IPS-18a (cell line): ENCODE measurements around the gene HIBADH.
"Not testable (repeated sequence)": the region's sequence is repeated elsewhere in the genome, so short reads cannot be mapped to it uniquely, and the experiment has no call there.

ENCODE experiments used
- H3K27ac ChIP-seq: one replicate; pipeline ENCODE4 v1.5.1; 2013; ENCODE audit warnings: low read length
- H3K27me3 ChIP-seq: one replicate; pipeline ENCODE4 v1.6.1; 2013; ENCODE audit warnings: mild to moderate bottlenecking, low read length; ENCODE audit not compliant: control insufficient read depth, insufficient read depth
- H3K36me3 ChIP-seq: one replicate; pipeline ENCODE4 v1.6.1; 2013; ENCODE audit warnings: low read depth, low read length; ENCODE audit not compliant: control insufficient read depth
- H3K4me1 ChIP-seq: one replicate; pipeline ENCODE4 v1.6.1; 2013; ENCODE audit warnings: low read depth, low read length; ENCODE audit not compliant: control insufficient read depth
- H3K4me3 ChIP-seq: one replicate; pipeline ENCODE4 v1.5.1; 2013; ENCODE audit warnings: low read length
- H3K9ac ChIP-seq: one replicate; pipeline ENCODE4 v1.6.1; 2013; ENCODE audit warnings: mild to moderate bottlenecking, low read length, moderate library complexity
- H3K9me3 ChIP-seq: one replicate; pipeline ENCODE4 v1.6.1; 2013; ENCODE audit warnings: low read depth, low read length; ENCODE audit not compliant: control insufficient read depth

HIBADH gene

GRCh38 chr7:27587429-27587828, 75.3 kb downstream of the HIBADH start:
- no peak overlapping the region for H3K27ac ChIP-seq

GRCh38 chr7:27586825-27587224, 75.9 kb downstream of the HIBADH start:
- H3K4me3 ChIP-seq, result no peak overlapping the region
- H3K27ac ChIP-seq, result no peak overlapping the region

More at GRCh38 chr7:27587429-27587828, 75.3 kb downstream of the HIBADH start:
- H3K9ac ChIP-seq, result no peak overlapping the region
- H3K4me3 ChIP-seq, result no peak overlapping the region
- H3K9me3 ChIP-seq, result no peaks in the 10 kb centered on the region
- peaks cover 33% of the 10 kb centered on the region for H3K4me1 ChIP-seq
- no peaks in the 10 kb centered on the region for H3K27me3 ChIP-seq
- H3K36me3 ChIP-seq, result no peaks in the 10 kb centered on the region

GRCh38 chr7:27585781-27586447, 76.8 kb downstream of the HIBADH start:
- no peaks in the 10 kb centered on the region for H3K9me3 ChIP-seq
- H3K27me3 ChIP-seq, result no peaks in the 10 kb centered on the region
- H3K27ac ChIP-seq, result no peak overlapping the region
- H3K4me3 ChIP-seq, result no peak overlapping the region
- peaks cover 23% of the 10 kb centered on the region for H3K4me1 ChIP-seq
- no peak overlapping the region for H3K9ac ChIP-seq
- H3K36me3 ChIP-seq, result no peaks in the 10 kb centered on the region

More at GRCh38 chr7:27586825-27587224, 75.9 kb downstream of the HIBADH start:
- H3K9ac ChIP-seq, result no peak overlapping the region
- no peaks in the 10 kb centered on the region for H3K36me3 ChIP-seq
- no peaks in the 10 kb centered on the region for H3K27me3 ChIP-seq
- H3K9me3 ChIP-seq, result no peaks in the 10 kb centered on the region
- H3K4me1 ChIP-seq, result peaks cover 26% of the 10 kb centered on the region

GRCh38 chr7:27581906-27582305, 80.8 kb downstream of the HIBADH start:
- no peaks in the 10 kb centered on the region for H3K27me3 ChIP-seq
- H3K4me1 ChIP-seq, result peaks cover 3% of the 10 kb centered on the region
- H3K27ac ChIP-seq, result no peak overlapping the region
- H3K36me3 ChIP-seq, result no peaks in the 10 kb centered on the region
- no peak overlapping the region for H3K4me3 ChIP-seq
- H3K9me3 ChIP-seq, result no peaks in the 10 kb centered on the region
- H3K9ac ChIP-seq, result no peak overlapping the region

- no peaks in the 10 kb centered on the region for H3K9me3 ChIP-seq
- H3K27me3 ChIP-seq, result no peaks in the 10 kb centered on the region
- no peak overlapping the region for H3K9ac ChIP-seq
- no peak overlapping the region for H3K4me3 ChIP-seq
- H3K36me3 ChIP-seq, result no peaks in the 10 kb centered on the region
- peaks cover 1% of the 10 kb centered on the region for H3K4me1 ChIP-seq
- no peak overlapping the region for H3K27ac ChIP-seq
These were observed 81.6 kb downstream of the HIBADH start for GRCh38 chr7:27581119-27581518.

GRCh38 chr7:27579565-27579964, 83.1 kb downstream of the HIBADH start:
- Histone ChIP-seq H3K36me3 (no peaks in the 10 kb centered on the region), H3K9me3 (no peaks in the 10 kb centered on the region), H3K9ac (no peak overlapping the region), H3K4me3 (no peak overlapping the region), H3K27me3 (no peaks in the 10 kb centered on the region), H3K27ac (no peak overlapping the region), H3K4me1 (peaks cover 9% of the 10 kb centered on the region)

GRCh38 chr7:27578169-27578568, 84.5 kb downstream of the HIBADH start:
- H3K4me3 ChIP-seq, H3K27me3 ChIP-seq, H3K4me1 ChIP-seq, H3K9me3 ChIP-seq, H3K36me3 ChIP-seq, H3K9ac ChIP-seq, H3K27ac ChIP-seq: not testable (repeated sequence)

GRCh38 chr7:27576360-27576944, 86.2 kb downstream of the HIBADH start:
- Histone ChIP-seq H3K4me1 (peaks cover 9% of the 10 kb centered on the region), H3K9me3 (no peaks in the 10 kb centered on the region), H3K4me3 (no peak overlapping the region), H3K9ac (no peak overlapping the region), H3K36me3 (no peaks in the 10 kb centered on the region), H3K27me3 (no peaks in the 10 kb centered on the region), H3K27ac (no peak overlapping the region)

GRCh38 chr7:27575613-27576012, 87.1 kb downstream of the HIBADH start:
- peaks cover 9% of the 10 kb centered on the region for H3K4me1 ChIP-seq
- H3K27me3 ChIP-seq, result no peaks in the 10 kb centered on the region
- no peaks in the 10 kb centered on the region for H3K9me3 ChIP-seq
- H3K4me3 ChIP-seq, result no peak overlapping the region
- no peaks in the 10 kb centered on the region for H3K36me3 ChIP-seq
- H3K9ac ChIP-seq, result no peak overlapping the region
- no peak overlapping the region for H3K27ac ChIP-seq

GRCh38 chr7:27569106-27569505, 93.6 kb downstream of the HIBADH start:
- no peaks in the 10 kb centered on the region for H3K27me3 ChIP-seq
- H3K9me3 ChIP-seq, result peaks cover 4% of the 10 kb centered on the region
- no peak overlapping the region for H3K9ac ChIP-seq
- no peak overlapping the region for H3K27ac ChIP-seq
- no peak overlapping the region for H3K4me3 ChIP-seq
- H3K36me3 ChIP-seq, result no peaks in the 10 kb centered on the region
- H3K4me1 ChIP-seq, result peaks cover 11% of the 10 kb centered on the region

GRCh38 chr7:27567266-27567665, 95.4 kb downstream of the HIBADH start:
- Histone ChIP-seq H3K36me3 (no peaks in the 10 kb centered on the region), H3K4me3 (no peak overlapping the region), H3K27me3 (no peaks in the 10 kb centered on the region), H3K9ac (no peak overlapping the region), H3K9me3 (peaks cover 10% of the 10 kb centered on the region), H3K4me1 (peaks cover 11% of the 10 kb centered on the region), H3K27ac (no peak overlapping the region)

GRCh38 chr7:27564881-27565482, 97.7 kb downstream of the HIBADH start:
- Histone ChIP-seq H3K4me3 (no peak overlapping the region), H3K36me3 (no peaks in the 10 kb centered on the region), H3K9ac (no peak overlapping the region), H3K4me1 (peaks cover 11% of the 10 kb centered on the region), H3K9me3 (peaks cover 10% of the 10 kb centered on the region), H3K27ac (no peak overlapping the region), H3K27me3 (no peaks in the 10 kb centered on the region)
